ENCODE data around the gene CGREF1. TPM values are rescaled to one million over a fixed set of nuclear protein-coding genes. Genes with fewer than 3 reads are reported as not detected.

The CGREF1 gene
- total and polyA plus RNA-seq, 4 donors = 0.98 to 16.1 (median 11.7) TPM

DNA sequence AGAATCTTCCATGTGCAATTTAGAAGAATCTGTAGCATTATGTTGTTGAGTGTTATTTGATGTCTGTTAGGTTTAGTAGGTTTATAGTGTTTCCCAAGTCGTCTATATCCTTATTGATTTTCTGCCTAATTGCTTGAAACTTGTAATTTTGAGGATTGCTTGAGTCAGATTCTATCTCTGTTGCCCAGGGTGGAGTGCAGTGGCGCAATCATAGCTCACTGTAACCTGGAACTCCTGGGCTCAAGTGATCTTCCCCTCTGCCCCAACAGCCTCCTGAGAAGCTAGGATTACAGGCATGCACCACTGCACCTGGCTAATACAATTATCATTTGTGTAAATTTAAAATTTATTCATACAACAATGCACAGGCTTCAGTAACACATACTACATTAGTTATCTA is 26.8 kb upstream of the CGREF1 start:
- Histone ChIP-seq H3K9ac (ENCODE audit: low read depth in 1 of 2, low read length in 2 of 2) (no peak overlapping the region), H3K4me1 (ENCODE audit: control insufficient read depth in 4 of 4, insufficient read depth in 4 of 4, low read length in 3 of 4) (no peaks in the 10 kb centered on the region), H3K27ac (ENCODE audit: low read depth in 1 of 2, low read length in 2 of 2) (no peak overlapping the region), H3K4me3 (ENCODE audit: low read depth in 1 of 3, low read length in 3 of 3) (no peak overlapping the region), H3K9me3 (ENCODE audit: control insufficient read depth in 4 of 4, low read length in 3 of 4) (no peaks in the 10 kb centered on the region), H3K36me3 (ENCODE audit: control insufficient read depth in 4 of 4, insufficient read depth in 3 of 4, low read depth in 1 of 4, low read length in 3 of 4) (no peaks in the 10 kb centered on the region), H3K27me3 (ENCODE audit: control insufficient read depth in 4 of 4, insufficient read depth in 4 of 4, low read length in 3 of 4) (peaks cover 0 to 2% (median 0%) of the 10 kb centered on the region in 4 donors)
- WGBS = 73% methylated on average over 2 of the region's 2 CpGs
- TF ChIP-seq GABPA (IDR thresholded peaks at IDR 0.05 in 1 of 2, conservative IDR thresholded peaks at IDR 0.05 in 1 of 2) (no peak), SP1 (IDR thresholded peaks at IDR 0.05) (no peak), FOXA2 (IDR thresholded peaks at IDR 0.05) (no peak), CTCF (IDR thresholded peaks at IDR 0.05; ENCODE audit: low read depth, low read length, missing input control) (no peak), HNF4A (conservative IDR thresholded peaks at IDR 0.05) (no peak), RXRA (IDR thresholded peaks at IDR 0.05) (no peak), ZBTB33 (IDR thresholded peaks at IDR 0.05) (no peak), ATF3 (IDR thresholded peaks at IDR 0.05) (no peak), FOXA1 (IDR thresholded peaks at IDR 0.05) (no peak), NR2F2 (IDR thresholded peaks at IDR 0.05) (no peak), RAD21 (IDR thresholded peaks at IDR 0.05) (no peak), HNF4G (IDR thresholded peaks at IDR 0.05) (no peak), EGR1 (IDR thresholded peaks at IDR 0.05; ENCODE audit: low read depth in 2 of 2) (no peak), YY1 (IDR thresholded peaks at IDR 0.05) (no peak), JUND (IDR thresholded peaks at IDR 0.05) (no peak), TAF1 (conservative IDR thresholded peaks at IDR 0.05) (no peak)
- TF ChIP-seq, protein P1, sequence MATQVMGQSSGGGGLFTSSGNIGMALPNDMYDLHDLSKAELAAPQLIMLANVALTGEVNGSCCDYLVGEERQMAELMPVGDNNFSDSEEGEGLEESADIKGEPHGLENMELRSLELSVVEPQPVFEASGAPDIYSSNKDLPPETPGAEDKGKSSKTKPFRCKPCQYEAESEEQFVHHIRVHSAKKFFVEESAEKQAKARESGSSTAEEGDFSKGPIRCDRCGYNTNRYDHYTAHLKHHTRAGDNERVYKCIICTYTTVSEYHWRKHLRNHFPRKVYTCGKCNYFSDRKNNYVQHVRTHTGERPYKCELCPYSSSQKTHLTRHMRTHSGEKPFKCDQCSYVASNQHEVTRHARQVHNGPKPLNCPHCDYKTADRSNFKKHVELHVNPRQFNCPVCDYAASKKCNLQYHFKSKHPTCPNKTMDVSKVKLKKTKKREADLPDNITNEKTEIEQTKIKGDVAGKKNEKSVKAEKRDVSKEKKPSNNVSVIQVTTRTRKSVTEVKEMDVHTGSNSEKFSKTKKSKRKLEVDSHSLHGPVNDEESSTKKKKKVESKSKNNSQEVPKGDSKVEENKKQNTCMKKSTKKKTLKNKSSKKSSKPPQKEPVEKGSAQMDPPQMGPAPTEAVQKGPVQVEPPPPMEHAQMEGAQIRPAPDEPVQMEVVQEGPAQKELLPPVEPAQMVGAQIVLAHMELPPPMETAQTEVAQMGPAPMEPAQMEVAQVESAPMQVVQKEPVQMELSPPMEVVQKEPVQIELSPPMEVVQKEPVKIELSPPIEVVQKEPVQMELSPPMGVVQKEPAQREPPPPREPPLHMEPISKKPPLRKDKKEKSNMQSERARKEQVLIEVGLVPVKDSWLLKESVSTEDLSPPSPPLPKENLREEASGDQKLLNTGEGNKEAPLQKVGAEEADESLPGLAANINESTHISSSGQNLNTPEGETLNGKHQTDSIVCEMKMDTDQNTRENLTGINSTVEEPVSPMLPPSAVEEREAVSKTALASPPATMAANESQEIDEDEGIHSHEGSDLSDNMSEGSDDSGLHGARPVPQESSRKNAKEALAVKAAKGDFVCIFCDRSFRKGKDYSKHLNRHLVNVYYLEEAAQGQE (IDR thresholded peaks at IDR 0.05) = no peak
- DNase-seq (ENCODE audit: low spot score) = no peak

GRCh38 chr2:27143285-27143684 is 24.4 kb upstream of the CGREF1 start:
- H3K4me1 ChIP-seq (ENCODE audit: control insufficient read depth in 4 of 4, insufficient read depth in 4 of 4, low read length in 3 of 4) = no peaks in the 10 kb centered on the region
- no peak overlapping the region for H3K9ac ChIP-seq (ENCODE audit: low read depth in 1 of 2, low read length in 2 of 2)
- H3K36me3 ChIP-seq (ENCODE audit: control insufficient read depth in 4 of 4, insufficient read depth in 3 of 4, low read depth in 1 of 4, low read length in 3 of 4) = no peaks in the 10 kb centered on the region
- H3K27me3 ChIP-seq (ENCODE audit: control insufficient read depth in 4 of 4, insufficient read depth in 4 of 4, low read length in 3 of 4) = peaks cover 0 to 2% (median 0%) of the 10 kb centered on the region in 4 donors
- H3K27ac ChIP-seq (ENCODE audit: low read depth in 1 of 2, low read length in 2 of 2) = no peak overlapping the region
- H3K9me3 ChIP-seq (ENCODE audit: control insufficient read depth in 4 of 4, low read length in 3 of 4) = no peaks in the 10 kb centered on the region
- DNase-seq (ENCODE audit: low spot score) = no peak
- 80% methylated on average over 1 of the region's 1 CpG for WGBS
- H3K4me3 ChIP-seq (ENCODE audit: low read depth in 1 of 3, low read length in 3 of 3) = no peak overlapping the region
- no peak for TF ChIP-seq CTCF (IDR thresholded peaks at IDR 0.05; ENCODE audit: low read depth, low read length, missing input control)
- no peak for TF ChIP-seq HNF4A (conservative IDR thresholded peaks at IDR 0.05)
- no peak for TF ChIP-seq RXRA (IDR thresholded peaks at IDR 0.05)
- TF ChIP-seq ZBTB33 (IDR thresholded peaks at IDR 0.05) = no peak
- TF ChIP-seq FOXA2 (IDR thresholded peaks at IDR 0.05) = no peak
- no peak for TF ChIP-seq NR2F2 (IDR thresholded peaks at IDR 0.05)
- TF ChIP-seq EGR1 (IDR thresholded peaks at IDR 0.05; ENCODE audit: low read depth in 2 of 2) = no peak
